ENCODE data around the gene C1QTNF12.
"Not testable (repeated sequence)": the region's sequence is repeated elsewhere in the genome, so short reads cannot be mapped to it uniquely, and the experiment has no call there.

C1QTNF12 gene

GRCh38 chr1:1196431-1197187 is 49.9 kb downstream of the C1QTNF12 start:
- no peak for DNase-seq

- DNase-seq = not testable (repeated sequence)
Observed at GRCh38 chr1:1195726-1196125, 50.8 kb downstream of the C1QTNF12 start.

GRCh38 chr1:1194723-1195122 is 51.8 kb downstream of the C1QTNF12 start:
- DNase-seq = no peak
